Pulmonary artery endothelial cell (primary cell): ENCODE results near the gene GSN. TPM values are rescaled to one million over a fixed set of nuclear protein-coding genes. Genes with fewer than 3 reads are reported as not detected.
A peak's percentile ranks its signal among the peaks of the same experiment; 100 is the strongest.

Source experiments
- DNase-seq: peaks from one replicate; pipeline ENCODE4 v3.0.0-alpha.2; 2011; ENCODE audit warnings: low read depth, low spot score
- total RNA-seq: library from RNA; depleted of rRNA; stranded (reverse); fragments of >200 nt; gene quantifications from 2 replicates; pipeline ENCODE4 v1.2.3, GENCODE V29; 2014

The GSN gene
- total RNA-seq, 1 donor from 2014 or later = 505 TPM

- no peak for DNase-seq
Measured at GRCh38 chr9:121273064-121273775, 5.3 kb downstream of the GSN start.

GRCh38 chr9:121274851-121275250, 6.9 kb downstream of the GSN start:
- DNase-seq = no peak

GRCh38 chr9:121275781-121276658, 8.1 kb downstream of the GSN start:
- no peak for DNase-seq

- DNase-seq = no peak
Measured at GRCh38 chr9:121277026-121277425, 9.1 kb downstream of the GSN start.

GRCh38 chr9:121277518-121278295, 9.7 kb downstream of the GSN start:
- DNase-seq = no peak

- peak; percentile 60 for DNase-seq
Measured at GRCh38 chr9:121278477-121279261, 10.7 kb downstream of the GSN start.

- no peak for DNase-seq
Measured at GRCh38 chr9:121279776-121280388, 11.9 kb downstream of the GSN start.

- DNase-seq = no peak
Measured at GRCh38 chr9:121280715-121281613, 13.0 kb downstream of the GSN start.

- no peak for DNase-seq
Measured at GRCh38 chr9:121281614-121282276, 13.8 kb downstream of the GSN start.

GRCh38 chr9:121282277-121283079, 14.5 kb downstream of the GSN start:
- DNase-seq = no peak

- no peak for DNase-seq
Measured at GRCh38 chr9:121283080-121283398, 15.1 kb downstream of the GSN start.

GRCh38 chr9:121283856-121284732, 16.1 kb downstream of the GSN start:
- DNase-seq = no peak

- DNase-seq = no peak
Measured at GRCh38 chr9:121284733-121285451, 16.9 kb downstream of the GSN start.

GRCh38 chr9:121285835-121286687, 18.1 kb downstream of the GSN start:
- peak; percentile 93 for DNase-seq

- no peak for DNase-seq
Measured at GRCh38 chr9:121286688-121286972, 18.7 kb downstream of the GSN start.
